DOHH2 (cell line): ENCODE results near the gene VPS37C.

Experiments
- H3F3A ChIP-seq: fragments of 200-600 bp; sonication (generic), shearing (Covaris generic); 2 replicates; pipeline ENCODE4 v1.6.0; 2016; ENCODE audit warnings: antibody characterized with exemption, mild to moderate bottlenecking; ENCODE audit not compliant: control insufficient read depth, insufficient read depth
- H3K27ac ChIP-seq: fragments of 200-600 bp; sonication (generic); 2 replicates; pipeline ENCODE4 v1.5.1; 2014; ENCODE audit warnings: low read depth, mild to moderate bottlenecking, low read length, moderate library complexity
- H3K27me3 ChIP-seq: fragments of 200-600 bp; sonication (generic); 2 replicates; pipeline ENCODE4 v1.6.1; 2014; ENCODE audit warnings: mild to moderate bottlenecking, low read length, mixed read lengths; ENCODE audit not compliant: control insufficient read depth
- H3K36me3 ChIP-seq: fragments of 200-600 bp; sonication (generic); 2 replicates; pipeline ENCODE4 v1.6.1; 2014; ENCODE audit warnings: mild to moderate bottlenecking, low read length, moderate library complexity, mixed read lengths; ENCODE audit not compliant: control insufficient read depth
- H3K4me1 ChIP-seq: fragments of 200-600 bp; sonication (generic); 2 replicates; pipeline ENCODE4 v1.6.1; 2014; ENCODE audit warnings: mild to moderate bottlenecking, low read length, mixed read lengths; ENCODE audit not compliant: control insufficient read depth
- H3K4me2 ChIP-seq: fragments of 200-600 bp; sonication (generic); 2 replicates; pipeline ENCODE4 v1.6.0; 2014; ENCODE audit warnings: mild to moderate bottlenecking, low read length, moderate library complexity
- H3K4me3 ChIP-seq: fragments of 200-600 bp; sonication (generic); 2 replicates; pipeline ENCODE4 v1.5.1; 2014; ENCODE audit warnings: mild to moderate bottlenecking, low read length, mixed read lengths
- H3K79me2 ChIP-seq: fragments of 200-600 bp; sonication (generic); 2 replicates; pipeline ENCODE4 v1.6.1; 2014; ENCODE audit warnings: mild to moderate bottlenecking, low read length, mixed read lengths; ENCODE audit not compliant: control insufficient read depth
- H3K9me2 ChIP-seq: fragments of 200-600 bp; sonication (generic); replicated peaks from 2 replicates; pipeline ENCODE4 v1.6.1; 2014; ENCODE audit warnings: mild to moderate bottlenecking, low read length, mixed read lengths; ENCODE audit not compliant: control insufficient read depth
- H3K9me3 ChIP-seq: fragments of 200-600 bp; sonication (generic); 2 replicates; pipeline ENCODE4 v1.6.1; 2014; ENCODE audit warnings: antibody characterized with exemption, low read length, mixed read lengths; ENCODE audit not compliant: control insufficient read depth, insufficient read depth
- H4K20me1 ChIP-seq: fragments of 200-600 bp; sonication (generic); 2 replicates; pipeline ENCODE4 v1.6.0; 2014; ENCODE audit warnings: low read depth, mild to moderate bottlenecking, antibody characterized with exemption, low read length, moderate library complexity; ENCODE audit not compliant: control insufficient read depth, insufficient read depth
- EZH2phosphoT487 ChIP-seq: fragments of 200-600 bp; sonication (generic); IDR thresholded peaks from 2 replicates; pipeline ENCODE4 v1.6.1; 2017; ENCODE audit warnings: borderline replicate concordance, mild to moderate bottlenecking, antibody characterized with exemption, low read length, moderate library complexity, mixed read lengths
- TF ChIP-seq, protein P1 (sequence below): fragments of 200-600 bp; sonication (generic); IDR thresholded peaks from one replicate; pipeline ENCODE4 v1.5.1; 2014; ENCODE audit warnings: antibody characterized with exemption, mild to moderate bottlenecking, low read depth, low read length; ENCODE audit not compliant: poor library complexity, severe bottlenecking

Gene VPS37C

DNA sequence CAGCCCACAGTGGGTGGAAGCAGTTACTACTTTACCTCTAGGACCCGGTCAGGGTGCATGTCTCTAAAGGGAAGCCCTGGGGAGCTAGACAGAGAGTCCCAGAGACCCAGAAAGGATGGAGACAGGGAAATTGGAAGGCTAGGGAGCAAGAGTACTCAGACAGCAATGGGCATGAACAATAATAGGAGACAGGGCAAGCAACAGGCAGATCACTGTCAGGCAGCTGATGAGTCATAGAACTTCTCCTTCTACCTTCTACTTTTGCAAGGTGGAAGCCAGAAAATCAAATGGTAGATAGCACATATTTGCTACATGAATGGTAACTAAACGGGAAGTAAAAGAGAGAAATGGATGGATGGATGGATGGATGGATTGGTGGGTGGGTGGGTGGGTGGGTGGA, 39.3 kb downstream of the VPS37C start:
- Histone ChIP-seq H3K27me3 (no peaks in the 10 kb centered on the region), H3K36me3 (no peaks in the 10 kb centered on the region), H3K4me3 (no peak overlapping the region), H3K4me2 (no peak overlapping the region), H3K79me2 (no peaks in the 10 kb centered on the region), H4K20me1 (no peaks in the 10 kb centered on the region), H3K27ac (no peak overlapping the region), H3K4me1 (peaks cover 3% of the 10 kb centered on the region; the same call in 1 of the 2 replicates), H3K9me3 (no peaks in the 10 kb centered on the region), H3K9me2 (no peaks in the 10 kb centered on the region), H3F3A (no peaks in the 10 kb centered on the region)
- no peak for TF ChIP-seq EZH2phosphoT487
- TF ChIP-seq, protein P1, sequence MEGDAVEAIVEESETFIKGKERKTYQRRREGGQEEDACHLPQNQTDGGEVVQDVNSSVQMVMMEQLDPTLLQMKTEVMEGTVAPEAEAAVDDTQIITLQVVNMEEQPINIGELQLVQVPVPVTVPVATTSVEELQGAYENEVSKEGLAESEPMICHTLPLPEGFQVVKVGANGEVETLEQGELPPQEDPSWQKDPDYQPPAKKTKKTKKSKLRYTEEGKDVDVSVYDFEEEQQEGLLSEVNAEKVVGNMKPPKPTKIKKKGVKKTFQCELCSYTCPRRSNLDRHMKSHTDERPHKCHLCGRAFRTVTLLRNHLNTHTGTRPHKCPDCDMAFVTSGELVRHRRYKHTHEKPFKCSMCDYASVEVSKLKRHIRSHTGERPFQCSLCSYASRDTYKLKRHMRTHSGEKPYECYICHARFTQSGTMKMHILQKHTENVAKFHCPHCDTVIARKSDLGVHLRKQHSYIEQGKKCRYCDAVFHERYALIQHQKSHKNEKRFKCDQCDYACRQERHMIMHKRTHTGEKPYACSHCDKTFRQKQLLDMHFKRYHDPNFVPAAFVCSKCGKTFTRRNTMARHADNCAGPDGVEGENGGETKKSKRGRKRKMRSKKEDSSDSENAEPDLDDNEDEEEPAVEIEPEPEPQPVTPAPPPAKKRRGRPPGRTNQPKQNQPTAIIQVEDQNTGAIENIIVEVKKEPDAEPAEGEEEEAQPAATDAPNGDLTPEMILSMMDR = no peak

DNA sequence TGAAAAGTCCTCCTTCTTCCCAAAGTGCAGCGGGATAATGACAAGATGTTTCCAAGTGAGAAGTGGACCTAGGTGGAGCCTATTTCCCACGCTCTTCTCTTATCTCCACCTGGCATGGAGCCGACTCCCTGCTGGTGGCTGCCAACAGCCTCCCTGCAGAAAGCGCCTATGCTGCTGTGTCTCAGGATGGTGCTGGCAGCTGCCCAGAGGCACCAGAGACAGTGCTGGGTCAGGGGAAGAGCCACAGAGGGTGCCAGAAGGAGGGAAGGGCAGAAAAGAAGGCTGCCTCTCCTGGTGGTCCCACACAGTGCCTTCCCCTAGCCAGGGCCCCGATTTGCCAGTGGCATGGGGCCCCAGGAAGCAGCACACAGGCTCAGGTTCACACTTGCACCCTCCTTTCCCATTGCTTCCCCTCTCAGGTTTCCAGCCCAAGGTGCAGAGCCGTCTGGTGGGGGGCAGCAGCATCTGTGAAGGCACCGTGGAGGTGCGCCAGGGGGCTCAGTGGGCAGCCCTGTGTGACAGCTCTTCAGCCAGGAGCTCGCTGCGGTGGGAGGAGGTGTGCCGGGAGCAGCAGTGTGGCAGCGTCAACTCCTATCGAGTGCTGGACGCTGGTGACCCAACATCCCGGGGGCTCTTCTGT, 39.9 kb downstream of the VPS37C start:
- H3F3A ChIP-seq = no peaks in the 10 kb centered on the region
- H3K27ac ChIP-seq = no peak overlapping the region
- no peaks in the 10 kb centered on the region for H3K9me3 ChIP-seq
- no peaks in the 10 kb centered on the region for H3K79me2 ChIP-seq
- no peak overlapping the region for H3K4me2 ChIP-seq
- H3K27me3 ChIP-seq = no peaks in the 10 kb centered on the region
- H3K9me2 ChIP-seq = no peaks in the 10 kb centered on the region
- no peaks in the 10 kb centered on the region for H4K20me1 ChIP-seq
- H3K4me3 ChIP-seq = no peak overlapping the region
- no peaks in the 10 kb centered on the region for H3K36me3 ChIP-seq
- TF ChIP-seq, protein P1 = no peak
- no peak for TF ChIP-seq EZH2phosphoT487
- H3K4me1 ChIP-seq = peaks cover 3% of the 10 kb centered on the region; the same call in 1 of the 2 replicates

DNA sequence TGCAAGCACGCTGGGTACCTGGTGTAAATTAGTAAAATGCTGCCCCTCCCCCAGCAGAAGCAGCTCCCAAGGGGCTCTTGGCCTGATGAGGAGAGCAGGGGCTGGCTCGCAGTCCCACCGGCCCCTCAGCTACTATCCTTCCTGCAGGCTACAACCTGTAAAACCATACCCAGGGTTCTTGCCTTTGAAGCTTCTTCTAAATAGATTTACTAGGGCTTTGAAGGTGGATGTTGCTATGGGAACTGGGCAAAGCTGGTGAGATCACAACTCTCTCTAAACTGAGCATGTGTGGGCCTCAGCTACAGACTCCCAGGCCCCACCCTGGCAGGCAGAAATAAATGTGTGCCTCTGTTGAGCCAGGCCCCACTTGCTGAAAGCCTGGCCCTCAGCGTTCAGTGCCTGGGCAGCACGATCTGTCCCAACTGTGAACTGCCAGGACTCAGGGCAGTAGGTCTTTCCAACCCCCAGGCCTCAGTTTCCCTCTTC, 40.5 kb downstream of the VPS37C start:
- H3K4me1 ChIP-seq = peaks cover 3% of the 10 kb centered on the region; the same call in 1 of the 2 replicates
- no peak overlapping the region for H3K4me2 ChIP-seq
- H3F3A ChIP-seq = no peaks in the 10 kb centered on the region
- no peaks in the 10 kb centered on the region for H3K79me2 ChIP-seq
- H4K20me1 ChIP-seq = no peaks in the 10 kb centered on the region
- H3K27ac ChIP-seq = no peak overlapping the region
- no peak for TF ChIP-seq EZH2phosphoT487
- TF ChIP-seq, protein P1 = no peak
- no peaks in the 10 kb centered on the region for H3K9me3 ChIP-seq
- H3K4me3 ChIP-seq = no peak overlapping the region
- H3K27me3 ChIP-seq = no peaks in the 10 kb centered on the region
- no peaks in the 10 kb centered on the region for H3K9me2 ChIP-seq
- H3K36me3 ChIP-seq = no peaks in the 10 kb centered on the region
